ENCODE measurements around the gene SLC16A11. TPM values are rescaled to one million over a fixed set of nuclear protein-coding genes. Genes with fewer than 3 reads are reported as not detected.

The SLC16A11 gene
- total RNA-seq, 1 donor from 2014 or later, result 2.8 TPM

DNA sequence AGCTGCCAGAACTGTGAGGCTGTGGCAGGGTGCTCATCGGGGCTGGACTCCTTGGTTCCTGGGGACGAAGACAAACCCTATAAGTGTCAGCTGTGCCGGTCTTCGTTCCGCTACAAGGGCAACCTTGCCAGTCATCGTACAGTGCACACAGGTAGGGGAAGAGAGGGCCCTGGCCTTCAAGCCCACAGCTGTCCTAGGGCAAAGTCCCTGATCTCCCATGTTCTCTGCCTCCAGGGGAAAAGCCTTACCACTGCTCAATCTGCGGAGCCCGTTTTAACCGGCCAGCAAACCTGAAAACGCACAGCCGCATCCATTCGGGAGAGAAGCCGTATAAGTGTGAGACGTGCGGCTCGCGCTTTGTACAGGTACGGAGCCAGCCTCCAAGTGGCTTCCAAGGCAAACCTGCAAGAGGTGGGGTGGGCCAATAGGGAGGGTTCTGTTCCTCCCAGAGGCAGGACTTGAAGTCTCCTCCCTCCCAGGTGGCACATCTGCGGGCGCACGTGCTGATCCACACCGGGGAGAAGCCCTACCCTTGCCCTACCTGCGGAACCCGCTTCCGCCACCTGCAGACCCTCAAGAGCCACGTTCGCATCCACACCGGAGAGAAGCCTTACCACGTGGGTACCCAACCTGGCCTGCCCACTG, 17.3 kb downstream of the SLC16A11 start:
- no peak for DNase-seq (ENCODE audit: low spot score)

DNA sequence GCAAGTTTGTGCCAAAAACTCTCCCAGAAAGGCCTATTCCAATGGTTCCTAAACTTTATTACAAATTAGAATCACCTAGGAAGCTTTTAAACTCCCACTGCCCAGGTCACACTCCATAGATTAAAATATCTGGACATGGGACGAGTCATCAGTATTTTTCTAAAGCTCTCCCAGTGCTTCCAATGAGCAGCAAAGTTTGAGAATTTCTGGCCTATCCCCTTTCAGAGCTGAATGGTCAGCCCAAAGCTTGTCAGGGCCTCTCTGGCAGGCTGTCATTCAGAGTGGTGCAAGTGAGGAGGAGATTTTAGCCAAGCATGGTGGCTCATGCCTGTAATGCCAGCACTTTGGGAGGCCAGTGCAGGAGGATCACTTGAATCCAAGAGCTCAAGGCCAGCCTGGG, 18.6 kb downstream of the SLC16A11 start:
- no peak for DNase-seq (ENCODE audit: low spot score)

DNA sequence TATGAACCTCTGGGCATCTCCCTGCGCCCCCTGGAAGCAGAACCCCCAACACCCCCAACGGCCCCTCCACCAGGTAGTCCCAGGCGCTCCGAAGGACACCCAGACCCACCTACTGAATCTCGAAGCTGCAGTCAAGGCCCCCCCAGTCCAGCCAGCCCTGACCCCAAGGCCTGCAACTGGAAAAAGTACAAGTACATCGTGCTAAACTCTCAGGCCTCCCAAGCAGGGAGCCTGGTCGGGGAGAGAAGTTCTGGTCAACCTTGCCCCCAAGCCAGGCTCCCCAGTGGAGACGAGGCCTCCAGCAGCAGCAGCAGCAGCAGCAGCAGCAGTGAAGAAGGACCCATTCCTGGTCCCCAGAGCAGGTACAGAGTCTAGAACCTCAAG, 19.5 kb downstream of the SLC16A11 start:
- DNase-seq (ENCODE audit: low spot score), result peak; percentile 51

- peak; percentile 91 for DNase-seq (ENCODE audit: low spot score)
These were observed 20.1 kb downstream of the SLC16A11 start for GRCh38 chr17:7023576-7024401.

- DNase-seq (ENCODE audit: low spot score), result no peak
These were observed 20.9 kb downstream of the SLC16A11 start, which contains the start of gene BCL6B for GRCh38 chr17:7022781-7023571. Gene BCL6B (plus strand): TSS chr17:7023050. CDS start chr17:7023672, 622 bp downstream.

DNA sequence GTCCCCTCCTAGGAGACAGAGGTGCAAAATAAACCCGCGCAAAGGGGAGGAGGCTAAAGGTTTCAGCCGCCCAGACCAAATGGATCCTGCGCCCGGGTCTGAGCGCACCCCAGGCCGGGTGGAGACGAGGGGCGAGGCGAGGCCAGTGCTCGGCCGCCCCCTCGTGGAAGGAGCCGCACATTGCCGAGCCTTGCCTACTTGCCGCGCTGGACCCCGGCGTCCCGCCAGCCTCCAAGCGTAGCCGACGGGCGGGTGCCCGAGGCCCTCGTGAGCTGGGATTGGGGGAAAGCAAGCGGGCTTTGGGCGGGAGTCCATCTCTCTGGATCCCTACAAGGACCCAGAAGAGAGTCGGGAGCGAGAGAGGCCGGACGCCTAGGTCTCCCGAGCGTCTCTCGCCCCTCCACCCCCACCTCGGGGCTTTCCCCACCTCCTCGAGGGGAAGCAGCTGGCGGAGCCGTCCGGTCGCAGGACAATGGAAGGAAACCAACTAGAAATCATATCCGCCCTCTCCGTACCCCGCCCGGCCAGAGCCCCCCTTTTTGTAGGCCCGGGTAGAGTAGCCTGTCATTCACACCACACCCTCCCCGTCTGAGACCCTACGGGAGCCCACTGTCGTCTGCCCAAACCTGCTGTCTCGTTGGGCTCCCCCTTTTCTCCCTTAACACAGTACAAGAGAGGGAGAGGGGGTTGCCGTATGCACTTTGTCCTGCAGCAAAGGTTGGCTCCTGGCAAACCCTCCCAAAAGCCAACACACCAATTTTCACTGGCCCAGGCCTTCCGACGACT, 21.7 kb downstream of the SLC16A11 start:
- peak; percentile 75 for DNase-seq (ENCODE audit: low spot score)

GRCh38 chr17:7020894-7021664, 22.8 kb downstream of the SLC16A11 start:
- no peak for DNase-seq (ENCODE audit: low spot score)

DNA sequence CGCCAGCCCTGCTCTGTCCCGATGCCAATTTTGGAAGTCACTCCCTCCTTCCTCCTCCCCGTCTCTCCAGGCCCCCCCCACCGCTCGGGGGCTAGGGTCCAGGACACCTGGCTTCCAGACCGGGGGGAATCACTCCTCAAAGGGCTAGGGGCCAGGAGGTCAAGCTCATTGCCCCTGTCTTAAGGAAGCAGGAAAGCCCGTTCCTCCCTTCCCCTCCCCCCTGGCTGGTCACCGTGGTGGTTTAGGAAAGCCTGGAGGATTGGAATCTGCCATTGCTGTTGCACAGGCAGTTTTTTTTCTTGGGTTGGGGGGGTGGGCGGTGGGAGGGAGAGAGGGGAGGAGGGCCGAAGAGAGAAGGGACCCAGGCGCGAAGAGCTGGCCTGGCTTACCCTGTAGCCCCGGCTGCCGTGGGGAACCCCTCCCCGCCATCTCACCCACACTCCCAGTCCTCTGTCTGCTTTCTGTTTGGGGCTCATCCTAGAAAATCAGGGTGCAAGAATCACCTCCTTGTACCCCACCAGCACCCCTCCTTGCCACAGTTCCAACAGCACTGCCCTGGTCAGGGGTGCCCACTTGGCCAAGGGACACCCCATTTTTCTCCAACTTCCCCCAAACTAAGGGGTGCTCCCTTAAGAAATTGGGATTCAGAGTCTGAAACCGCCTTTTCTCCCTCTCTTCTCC, 23.9 kb downstream of the SLC16A11 start:
- DNase-seq (ENCODE audit: low spot score), result peak; percentile 67

DNA sequence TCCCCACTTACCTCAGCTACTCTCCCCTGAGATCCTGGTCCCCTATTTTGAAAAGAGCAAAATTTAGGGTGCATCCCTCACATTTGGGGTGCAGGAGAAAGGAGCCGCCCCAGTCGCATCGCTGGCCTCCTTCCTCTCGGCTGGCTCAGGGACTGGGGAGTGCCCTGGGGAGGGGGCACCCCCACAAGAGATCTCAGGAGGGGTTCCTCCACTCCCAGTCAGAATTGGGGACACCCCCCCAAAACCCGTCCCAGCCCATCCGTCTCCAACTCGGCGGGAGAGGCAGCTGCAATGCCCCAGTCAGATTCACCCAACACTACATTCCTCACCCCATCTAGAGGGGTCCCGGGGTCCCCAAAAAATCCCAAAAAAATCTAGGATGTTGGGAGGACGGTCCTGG, 24.5 kb downstream of the SLC16A11 start:
- peak; percentile 44 for DNase-seq (ENCODE audit: low spot score)

DNA sequence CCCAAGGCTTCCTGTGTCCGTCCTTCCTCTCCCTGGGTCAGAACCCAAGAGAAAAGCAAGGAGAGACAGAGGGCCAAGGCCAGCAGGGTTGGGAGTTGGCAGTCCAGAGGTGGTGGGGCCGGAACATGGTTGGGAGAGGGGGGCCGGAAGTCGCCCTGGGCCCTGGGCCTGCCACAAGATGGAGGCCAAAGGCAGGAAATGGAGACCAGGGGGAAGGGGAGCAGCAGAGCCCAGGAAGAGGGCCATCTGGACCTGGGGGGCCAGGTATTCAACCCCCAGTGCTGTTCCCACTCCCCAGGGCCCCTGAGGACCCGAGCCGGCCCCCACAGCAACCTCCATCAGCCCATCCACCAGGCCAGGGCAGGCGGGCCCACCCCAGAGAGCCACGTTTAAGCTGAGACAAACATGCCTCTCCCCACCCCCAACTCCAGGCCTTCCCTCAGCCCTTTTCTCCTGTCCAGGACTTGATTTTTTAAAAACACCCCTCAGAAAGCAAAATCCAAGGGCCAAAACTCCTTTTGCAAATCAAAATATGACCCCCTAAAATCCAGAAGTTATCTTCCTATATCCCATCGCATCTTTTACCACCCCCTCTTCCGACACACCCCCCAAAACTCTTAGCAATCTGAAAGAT, 25.4 kb downstream of the SLC16A11 start:
- peak; percentile 48 for DNase-seq (ENCODE audit: low spot score)

- no peak for DNase-seq (ENCODE audit: low spot score)
These were observed 26.1 kb downstream of the SLC16A11 start for GRCh38 chr17:7017827-7018200.

DNA sequence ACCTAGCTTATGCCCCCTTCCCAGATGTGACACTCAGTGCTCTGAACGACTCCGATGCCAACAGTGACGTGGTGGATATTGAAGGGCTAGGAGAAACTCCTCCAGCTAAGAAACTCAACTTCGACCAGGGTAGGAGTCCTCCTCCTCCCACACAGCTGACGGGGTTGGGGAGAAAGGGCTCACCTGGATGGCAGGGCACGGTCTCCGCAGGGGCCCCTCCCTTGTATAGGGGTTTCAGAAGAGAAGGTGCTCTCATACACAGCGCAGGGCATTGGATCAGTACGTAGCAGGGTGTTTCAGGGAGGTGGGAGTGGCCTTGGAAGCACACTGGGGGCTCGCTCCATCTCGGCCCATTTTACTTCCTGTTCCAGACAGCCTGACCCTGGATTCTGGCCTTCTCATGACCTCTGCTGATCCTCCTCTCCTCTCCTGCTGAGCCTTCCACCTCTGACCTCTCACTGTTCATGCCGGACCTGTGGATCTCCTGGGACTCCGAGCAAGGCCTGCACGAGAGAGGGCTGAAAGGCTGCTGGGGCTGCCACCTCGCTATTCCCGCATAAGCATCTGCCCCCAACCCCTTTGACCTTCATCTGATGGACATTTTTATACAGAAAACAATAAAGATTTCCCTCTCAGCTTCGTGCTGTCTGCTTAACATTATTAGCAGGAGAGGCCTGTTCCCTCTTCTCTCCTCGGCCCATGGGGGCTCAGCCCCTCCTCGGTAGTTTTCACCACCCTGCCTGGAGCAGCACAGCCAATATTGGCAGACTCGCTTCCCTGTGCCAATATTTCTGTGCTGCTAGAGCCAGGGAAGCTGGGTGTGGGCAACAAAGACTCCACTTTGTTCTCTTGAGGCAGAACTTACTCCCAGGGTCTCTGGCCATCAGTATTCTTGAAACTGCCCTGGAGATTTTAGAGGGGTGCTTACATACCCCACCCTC, 26.7 kb downstream of the SLC16A11 start:
- DNase-seq (ENCODE audit: low spot score), result no peak

DNA sequence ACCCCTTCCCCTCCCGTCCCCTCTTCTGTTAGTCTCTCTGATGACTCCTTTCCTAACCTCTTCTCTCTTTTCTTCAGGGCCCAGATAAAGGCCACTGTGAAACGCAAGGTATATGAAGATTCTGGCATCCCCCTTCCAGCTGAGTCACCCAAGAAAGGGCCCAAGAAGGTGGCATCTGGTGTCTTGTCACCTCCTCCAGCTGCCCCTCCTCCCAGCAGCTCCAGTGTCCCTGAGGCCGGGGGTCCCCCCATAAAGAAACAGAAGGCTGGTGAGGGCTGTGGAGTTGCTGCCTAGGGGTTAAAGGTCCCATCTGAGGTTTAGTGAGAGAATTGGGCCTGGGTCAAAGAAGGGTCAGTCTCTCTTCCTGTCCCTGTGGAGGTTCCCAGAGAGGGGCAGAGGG, 27.5 kb downstream of the SLC16A11 start:
- DNase-seq (ENCODE audit: low spot score), result no peak

- DNase-seq (ENCODE audit: low spot score), result peak; percentile 62
These were observed 28.6 kb downstream of the SLC16A11 start for GRCh38 chr17:7014995-7015958.

DNA sequence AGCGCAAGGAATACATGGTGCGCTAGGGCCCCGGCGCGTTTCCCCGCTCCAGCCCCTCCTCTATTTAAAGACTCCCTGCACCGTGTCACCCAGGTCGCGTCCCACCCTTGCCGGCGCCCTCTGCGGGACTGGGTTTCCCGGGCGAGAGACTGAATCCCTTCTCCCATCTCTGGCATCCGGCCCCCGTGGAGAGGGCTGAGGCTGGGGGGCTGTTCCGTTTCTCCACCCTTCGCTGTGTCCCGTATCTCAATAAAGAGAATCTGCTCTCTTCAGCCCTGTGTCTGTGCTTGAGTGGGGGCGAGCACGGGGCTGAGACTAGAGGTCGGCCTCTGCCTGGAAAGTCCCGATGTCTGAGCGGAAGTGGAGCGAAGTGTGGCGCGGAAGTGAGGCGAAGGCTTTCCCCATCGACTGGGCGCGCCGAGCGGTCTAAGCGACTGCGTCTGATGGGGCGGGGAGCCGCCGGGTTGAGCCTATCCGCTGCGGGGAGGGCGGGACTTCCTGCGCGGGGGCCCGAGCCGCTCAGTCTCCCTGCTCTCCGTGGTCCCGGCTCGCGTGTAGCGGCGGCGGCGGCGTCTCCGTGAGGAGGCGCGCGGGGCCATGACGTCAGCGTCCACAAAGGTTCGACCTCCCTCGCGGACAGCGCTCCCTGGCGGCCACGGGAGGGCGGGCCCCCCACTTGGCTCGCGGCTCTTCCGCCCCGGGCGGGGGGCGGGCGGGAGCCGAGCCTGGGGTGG, 29.5 kb downstream of the SLC16A11 start:
- peak; percentile 97 for DNase-seq (ENCODE audit: low spot score)

GRCh38 chr17:7011942-7012254, 32.0 kb downstream of the SLC16A11 start:
- DNase-seq (ENCODE audit: low spot score), result no peak

DNA sequence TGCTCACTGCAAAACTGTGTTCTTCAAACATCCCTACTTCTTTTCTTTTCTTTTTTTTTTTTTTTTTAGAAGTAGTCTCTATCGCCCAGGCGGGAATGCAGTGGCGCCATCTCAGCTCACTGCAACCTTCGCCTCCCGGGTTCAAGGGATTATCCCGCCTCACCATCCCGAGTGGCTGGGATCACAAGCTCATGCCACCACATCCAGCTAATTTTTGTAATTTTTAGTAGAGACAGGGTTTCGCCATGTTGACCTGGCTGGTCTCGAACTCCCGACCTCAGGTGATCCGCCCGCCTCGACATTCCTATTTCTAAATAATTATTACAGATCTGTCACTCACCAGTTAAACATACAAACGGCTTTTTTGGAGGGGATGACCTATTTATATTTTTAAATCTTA, 32.5 kb downstream of the SLC16A11 start:
- DNase-seq (ENCODE audit: low spot score), result no peak

Measured in ureter (tissue), 1 donor.